Esophagus muscularis mucosa (tissue), 4 donors: Measurements from ENCODE around the gene BAG1.

Experiments
- EP300 ChIP-seq: sonication (generic); formaldehyde crosslinking; IDR thresholded peaks from one replicate; pipeline ENCODE4 v1.6.1; 2017; ENCODE audit warnings: antibody characterized with exemption
- POLR2A ChIP-seq: fragments of 450-650 bp; IDR thresholded peaks from one replicate; pipeline ENCODE4 v1.6.1; 2017; ENCODE audit warnings: antibody characterized with exemption, moderate library complexity, mild to moderate bottlenecking, low read depth
- POLR2AphosphoS5 ChIP-seq, 2 donors: sonication (generic); formaldehyde crosslinking; IDR thresholded peaks; one replicate each; pipeline ENCODE4 v1.6.1; 2017; ENCODE audit warnings: antibody characterized with exemption in 2 of 2
- TF ChIP-seq, protein P1 (sequence below), 3 experiments: fragments of 200-600 bp in 2 of 3; fragments of 450-650 bp in 1 of 3; sonication (generic) in 2 of 3; IDR thresholded peaks; one replicate each; pipeline ENCODE4 v1.5.1; 2017 to 2019; ENCODE audit warnings: antibody characterized with exemption in 3 of 3, mild to moderate bottlenecking in 2 of 3, moderate library complexity in 1 of 3

DNA sequence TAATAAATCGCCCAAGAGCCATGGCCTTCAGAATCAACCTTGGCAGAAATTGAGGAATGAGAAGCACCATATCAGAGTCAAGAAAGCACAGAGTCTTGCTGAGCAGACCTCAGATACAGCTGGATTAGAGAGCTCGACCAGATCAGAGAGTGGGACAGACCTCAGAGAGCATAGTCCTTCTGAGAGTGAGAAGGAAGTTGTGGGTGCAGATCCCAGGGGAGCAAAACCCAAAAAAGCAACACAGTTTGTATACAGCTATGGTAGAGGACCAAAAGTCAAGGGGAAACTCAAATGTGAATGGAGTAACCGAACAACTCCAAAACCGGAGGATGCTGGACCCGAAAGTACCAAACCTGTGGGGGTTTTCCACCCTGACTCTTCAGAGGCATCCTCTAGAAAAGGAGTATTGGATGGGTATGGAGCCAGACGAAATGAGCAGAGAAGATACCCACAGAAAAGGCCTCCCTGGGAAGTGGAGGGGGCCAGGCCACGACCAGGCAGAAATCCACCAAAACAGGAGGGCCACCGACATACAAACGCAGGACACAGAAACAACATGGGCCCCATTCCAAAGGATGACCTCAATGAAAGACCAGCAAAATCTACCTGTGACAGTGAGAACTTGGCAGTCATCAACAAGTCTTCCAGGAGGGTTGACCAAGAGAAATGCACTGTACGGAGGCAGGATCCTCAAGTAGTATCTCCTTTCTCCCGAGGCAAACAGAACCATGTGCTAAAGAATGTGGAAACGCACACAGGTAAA lies 30.3 kb upstream of the BAG1 start:
- TF ChIP-seq, protein P1, sequence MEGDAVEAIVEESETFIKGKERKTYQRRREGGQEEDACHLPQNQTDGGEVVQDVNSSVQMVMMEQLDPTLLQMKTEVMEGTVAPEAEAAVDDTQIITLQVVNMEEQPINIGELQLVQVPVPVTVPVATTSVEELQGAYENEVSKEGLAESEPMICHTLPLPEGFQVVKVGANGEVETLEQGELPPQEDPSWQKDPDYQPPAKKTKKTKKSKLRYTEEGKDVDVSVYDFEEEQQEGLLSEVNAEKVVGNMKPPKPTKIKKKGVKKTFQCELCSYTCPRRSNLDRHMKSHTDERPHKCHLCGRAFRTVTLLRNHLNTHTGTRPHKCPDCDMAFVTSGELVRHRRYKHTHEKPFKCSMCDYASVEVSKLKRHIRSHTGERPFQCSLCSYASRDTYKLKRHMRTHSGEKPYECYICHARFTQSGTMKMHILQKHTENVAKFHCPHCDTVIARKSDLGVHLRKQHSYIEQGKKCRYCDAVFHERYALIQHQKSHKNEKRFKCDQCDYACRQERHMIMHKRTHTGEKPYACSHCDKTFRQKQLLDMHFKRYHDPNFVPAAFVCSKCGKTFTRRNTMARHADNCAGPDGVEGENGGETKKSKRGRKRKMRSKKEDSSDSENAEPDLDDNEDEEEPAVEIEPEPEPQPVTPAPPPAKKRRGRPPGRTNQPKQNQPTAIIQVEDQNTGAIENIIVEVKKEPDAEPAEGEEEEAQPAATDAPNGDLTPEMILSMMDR (IDR thresholded peaks at IDR 0.05), result no peak
- TF ChIP-seq POLR2A (no peak), EP300 (no peak), POLR2AphosphoS5 (IDR thresholded peaks at IDR 0.05) (no peak)
